GM12878 (cell line): ENCODE measurements around the gene LSR. TPM values are rescaled to one million over a fixed set of nuclear protein-coding genes. Genes with fewer than 3 reads are reported as not detected.

Source experiments
- ATAC-seq: fragments of 200-7000 bp; cut with Tn5 transposase; 3 replicates; pipeline ENCODE4 v1.9.1; 2020; ENCODE audit warnings: mild to moderate bottlenecking, moderate library complexity
- BruUV-seq: library from RNA; stranded (reverse); fragments of 400-500 nt; replicated peaks from 2 replicates; lab custom pipeline; 2021; lab: Mats Ljungman, UMichigan
- CTCF ChIA-PET: fragments of 300-600 bp; sonication (Branson Sonifier 250); formaldehyde crosslinking; extraction: SDS; loops from one replicate; lab custom pipeline; 2021; ENCODE audit warnings: inconsistent platforms; lab: Yijun Ruan, JAX
- POLR2A ChIA-PET: fragments of 350-600 bp; formaldehyde crosslinking; extraction: SDS; loops from one replicate; lab custom pipeline; 2021; ENCODE audit warnings: inconsistent platforms; lab: Charles Lee
- RAD21 ChIA-PET: fragments of 300-600 bp; sonication (Branson Sonifier 250); formaldehyde crosslinking; loops from one replicate; lab custom pipeline; 2023; ENCODE audit warnings: antibody characterized with exemption; ENCODE audit not compliant: unreplicated experiment; lab: Charles Lee
- SMC1A ChIA-PET: fragments of 300-600 bp; sonication (Branson Sonifier 250); formaldehyde crosslinking; loops from one replicate; lab custom pipeline; 2023; ENCODE audit not compliant: unreplicated experiment, uncharacterized antibody; lab: Charles Lee
- DNase-seq: peaks from one replicate; pipeline ENCODE4 v3.0.0-alpha.2; 2011; ENCODE audit warnings: low read depth, low spot score
- FAIRE-seq: peaks from 3 replicates; lab custom pipeline; 2011; peaks lifted over from hg19 to GRCh38; lab: Jason Lieb, UNC
- H2AFZ ChIP-seq: 2 replicates; pipeline ENCODE4 v1.6.0; 2011; ENCODE audit warnings: low read depth, low read length, control low read depth; ENCODE audit not compliant: control insufficient read depth
- H3K27ac ChIP-seq: 2 replicates; pipeline ENCODE4 v1.5.1; 2011; ENCODE audit warnings: control low read depth; ENCODE audit not compliant: control insufficient read depth, insufficient read depth
- H3K27me3 ChIP-seq, 2 experiments: replicated peaks in 1 of 2; 2 replicates each; pipeline versions ENCODE4 v1.6.0 to v1.6.1; 2011; ENCODE audit warnings: low read length in 1 of 2; ENCODE audit not compliant: control insufficient read depth in 2 of 2, insufficient read depth in 2 of 2
- H3K36me3 ChIP-seq, 2 experiments: 2 replicates each; pipeline ENCODE4 v1.5.1; 2011; ENCODE audit warnings: low read length in 1 of 2; ENCODE audit not compliant: control insufficient read depth in 2 of 2, insufficient read depth in 2 of 2
- H3K4me1 ChIP-seq: 2 replicates; pipeline ENCODE4 v1.6.1; 2011; ENCODE audit warnings: mild to moderate bottlenecking, low read length, moderate library complexity, mixed read lengths; ENCODE audit not compliant: control insufficient read depth, insufficient read depth
- H3K4me2 ChIP-seq: 2 replicates; pipeline ENCODE4 v1.6.0; 2011; ENCODE audit warnings: control low read depth; ENCODE audit not compliant: control insufficient read depth, insufficient read depth
- H3K4me3 ChIP-seq: fragments of 200-600 bp; sonication (generic); 2 replicates; pipeline ENCODE4 v1.5.1; 2016
- H3K79me2 ChIP-seq: 2 replicates; pipeline ENCODE4 v1.6.0; 2011; ENCODE audit warnings: low read length; ENCODE audit not compliant: control insufficient read depth, insufficient read depth
- H3K9ac ChIP-seq: 2 replicates; pipeline ENCODE4 v1.8.0; 2011; ENCODE audit warnings: low read length, control low read depth, mixed read lengths; ENCODE audit not compliant: control insufficient read depth, insufficient read depth
- H3K9me3 ChIP-seq: replicated peaks from 3 replicates; pipeline ENCODE4 v1.5.1; 2011; ENCODE audit warnings: mild to moderate bottlenecking, low read length; ENCODE audit not compliant: control insufficient read depth, insufficient read depth
- H4K20me1 ChIP-seq: 2 replicates; pipeline ENCODE4 v1.6.0; 2011; ENCODE audit not compliant: control insufficient read depth, insufficient read depth
- GABPA ChIP-seq: IDR thresholded peaks from 2 replicates; pipeline ENCODE4 v1.6.1; 2014; ENCODE audit warnings: antibody characterized with exemption, low read depth, mild to moderate bottlenecking, inconsistent platforms
- IKZF1 ChIP-seq: fragments of 450-650 bp; conservative IDR thresholded peaks from 2 replicates; pipeline ENCODE4 v1.6.1; 2017; ENCODE audit warnings: antibody characterized with exemption, mild to moderate bottlenecking
- MLLT1 ChIP-seq: fragments of 450-650 bp; IDR thresholded peaks from 2 replicates; pipeline ENCODE4 v1.6.1; 2016; ENCODE audit warnings: mild to moderate bottlenecking
- NBN ChIP-seq: fragments of 450-650 bp; IDR thresholded peaks from 2 replicates; pipeline ENCODE4 v1.6.1; 2016
- NR2C1 ChIP-seq: fragments of 450-650 bp; IDR thresholded peaks from 2 replicates; pipeline ENCODE4 v1.6.1; 2017; ENCODE audit warnings: antibody characterized with exemption, mild to moderate bottlenecking, moderate library complexity
- PBX3 ChIP-seq: IDR thresholded peaks from 2 replicates; pipeline ENCODE4 v1.6.1; 2011; ENCODE audit warnings: mild to moderate bottlenecking, low read depth, low read length, moderate library complexity; ENCODE audit not compliant: insufficient replicate concordance
- POLR2A ChIP-seq: IDR thresholded peaks from 2 replicates; pipeline ENCODE4 v1.6.1; 2011; ENCODE audit warnings: low read depth, mild to moderate bottlenecking, low read length
- REST ChIP-seq: IDR thresholded peaks from 2 replicates; pipeline ENCODE4 v1.6.1; 2012; ENCODE audit warnings: mild to moderate bottlenecking, low read depth, low read length
- YBX1 ChIP-seq: fragments of 450-650 bp; IDR thresholded peaks from 2 replicates; pipeline ENCODE4 v1.6.1; 2016; ENCODE audit warnings: antibody characterized with exemption
- WGBS: methylation state at CpG from one replicate; pipeline ENCODE4 v1.1.6; 2016; ENCODE audit warnings: low lambda C conversion rate; ENCODE audit not compliant: insufficient replicate concordance, insufficient coverage; ENCODE audit errors: missing lambda C conversion rate; 5-methylcytosine and 5-hydroxymethylcytosine counted together
- in situ Hi-C: fragments of 300-500 bp; cut with MboI; formaldehyde crosslinking; loops from 9 replicates; pipeline ENCODE4 v1.14.3; 2018; ENCODE audit warnings: mixed read lengths
- intact Hi-C: fragments of 100-400 bp; cut with micrococcal nuclease; formaldehyde crosslinking; loops from one replicate; pipeline ENCODE4 v1.14.2; 2022; ENCODE audit not compliant: unreplicated experiment
- polyA plus RNA-seq, 11 experiments: library from polyadenylated mRNA; depleted of rRNA in 4 of 11; unstranded in 6 of 11; stranded (reverse) in 5 of 11; fragments of >200 nt; fragmentation: Nextera tagmentation in 4 of 11; fragmentation: Illumina TruSeq in 1 of 11; extraction: Ambion mirVana in 4 of 11; extraction: Trizol in 1 of 11; gene quantifications; 1 replicate in 1 of 11; 2 replicates in 10 of 11; pipeline versions ENCODE4 v1.2.1 to v1.2.3, GENCODE V29; 2011 to 2016; ENCODE audit warnings: inconsistent platforms in 2 of 11, missing spikeins in 2 of 11, low read depth in 1 of 11
- total RNA-seq, 4 experiments: library from RNA; depleted of rRNA in 3 of 4; stranded (reverse); fragments of >200 nt in 3 of 4; fragmentation: Illumina TruSeq in 1 of 4; extraction: Trizol in 1 of 4; gene quantifications; 2 replicates each; pipeline versions ENCODE4 v1.2.1 to v1.2.3, GENCODE V29; 2013 to 2021
- TF ChIP-seq, protein P1 (sequence below): IDR thresholded peaks from 2 replicates; pipeline ENCODE4 v1.6.1; 2011; ENCODE audit warnings: low read depth, mild to moderate bottlenecking, low read length, moderate library complexity, borderline replicate concordance; ENCODE audit errors: extremely low read depth

LSR gene
- total and polyA plus RNA-seq, 10 of the 15 experiments (the other 5 are each of a cell fraction or from before 2014, with no cell fraction given) = 0.26 to 53.9 (median 26.3) TPM

DNA sequence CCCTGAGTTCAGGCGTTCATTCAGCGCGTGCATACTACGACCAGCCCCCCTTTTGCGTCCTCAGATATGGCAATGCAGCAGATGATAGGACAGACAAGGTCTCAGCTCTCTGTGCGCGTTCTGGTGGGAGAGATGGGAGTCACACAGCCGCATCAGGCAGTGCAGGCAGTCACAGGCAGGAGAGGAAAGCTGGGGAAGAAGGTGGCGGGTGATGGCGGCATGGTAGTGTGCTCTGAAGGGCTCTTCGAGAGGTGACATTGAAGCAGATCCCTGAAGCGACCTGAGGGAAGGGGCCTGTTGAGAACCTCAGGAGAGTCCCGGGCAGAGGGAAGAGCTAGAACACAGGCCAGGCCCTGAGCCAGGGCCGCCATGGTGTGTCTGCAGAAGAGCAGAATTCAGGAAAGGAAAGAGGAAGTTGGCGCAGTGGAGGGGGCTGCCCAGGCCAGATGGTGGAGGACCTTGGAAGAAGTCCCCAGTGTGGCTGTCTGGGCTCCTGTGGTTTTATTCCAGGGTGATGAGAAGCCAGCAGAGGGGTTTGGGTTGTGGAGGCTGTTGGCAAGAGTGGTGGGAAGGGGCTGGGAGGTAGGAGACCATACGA lies 23.4 kb downstream of the LSR start (continued):
- peak; percentile 53 for TF ChIP-seq IKZF1
- TF ChIP-seq, protein P1, sequence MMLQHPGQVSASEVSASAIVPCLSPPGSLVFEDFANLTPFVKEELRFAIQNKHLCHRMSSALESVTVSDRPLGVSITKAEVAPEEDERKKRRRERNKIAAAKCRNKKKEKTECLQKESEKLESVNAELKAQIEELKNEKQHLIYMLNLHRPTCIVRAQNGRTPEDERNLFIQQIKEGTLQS = no peak
- TF ChIP-seq MLLT1 = peak; percentile 84
- TF ChIP-seq NBN = 0 out of 2 replicates have a peak, but pooled peaks have one; percentile 22

GRCh38 chr19:35272954-35273649 lies 24.3 kb downstream of the LSR start:
- Histone ChIP-seq H3K27ac (no peak overlapping the region), H3K4me3 (no peak overlapping the region), H3K27me3 (no peaks in the 10 kb centered on the region), H3K9ac (no peak overlapping the region), H3K79me2 (peaks cover 16% of the 10 kb centered on the region), H2AFZ (no peak overlapping the region), H4K20me1 (no peaks in the 10 kb centered on the region), H3K9me3 (no peaks in the 10 kb centered on the region), H3K36me3 (peaks cover 9 to 22% of the 10 kb centered on the region in 2 experiments), H3K4me2 (no peak overlapping the region), H3K4me1 (peaks cover 17% of the 10 kb centered on the region)
- in situ Hi-C loops (loop anchor here (5.0 kb wide), 1 partner anchor 194 kb away; no protein-coding TSS in a partner anchor), intact Hi-C loops (no loop called here)
- RAD21 ChIA-PET = interaction anchor here (1.2 to 1.4 kb wide), 2 partner anchors 61 to 74 kb away, joined by 5 read pairs; partner anchors contain the start of gene FFAR1
- SMC1A ChIA-PET = interaction anchor here (1.2 to 2.3 kb wide), 3 partner anchors 75 to 132 kb away, joined by 6 to 7 read pairs (median 7); partner anchors contain the start of gene FFAR1
- ATAC-seq = no peak
- no TSS peak for BruUV-seq
- 97% methylated on average over 8 of the region's 10 CpGs for WGBS
- CTCF ChIA-PET = interaction anchor here (0.8 to 2.9 kb wide), 3 partner anchors 131 to 222 kb away, joined by 3 to 9 read pairs (median 4); no protein-coding TSS in a partner anchor
- POLR2A ChIA-PET = interaction anchor here (0.7 to 1.4 kb wide), 3 partner anchors 28 to 57 kb away, joined by 3 to 6 read pairs (median 4); partner anchors contain the start of gene CD22
- no peak for DNase-seq
- FAIRE-seq = no peak
- TF ChIP-seq POLR2A = no peak
- TF ChIP-seq PBX3 = no peak
- TF ChIP-seq NR2C1 = no peak
- no peak for TF ChIP-seq MLLT1
- TF ChIP-seq YBX1 = no peak
- TF ChIP-seq GABPA = no peak
- TF ChIP-seq REST = no peak
